HepG2 (cell line): ENCODE measurements around the gene STK11. TPM values are rescaled to one million over a fixed set of nuclear protein-coding genes. Genes with fewer than 3 reads are reported as not detected.
A peak's percentile ranks its signal among the peaks of the same experiment; 100 is the strongest.

Experiments
- CAMTA2 ChIP-seq: sonication (generic); formaldehyde crosslinking; IDR thresholded peaks from 2 replicates; pipeline ENCODE4 v1.4.0; 2020; ENCODE audit warnings: mild to moderate bottlenecking, missing genetic modification reagents, borderline replicate concordance
- HHEX ChIP-seq: IDR thresholded peaks from 2 replicates; pipeline ENCODE4 v1.6.1; 2016; ENCODE audit warnings: control low read depth
- MAFK ChIP-seq, 2 experiments: IDR thresholded peaks in 1 of 2; conservative IDR thresholded peaks in 1 of 2; 2 replicates each; pipeline ENCODE4 v1.6.1; 2011; ENCODE audit warnings: improper control_type of control experiment in 2 of 2, low read length in 2 of 2
- NCOA2 ChIP-seq: sonication (generic); formaldehyde crosslinking; IDR thresholded peaks from 2 replicates; pipeline ENCODE4 v1.8.0; 2022; ENCODE audit warnings: inconsistent platforms
- NFKB2 ChIP-seq: sonication (generic); formaldehyde crosslinking; IDR thresholded peaks from 2 replicates; pipeline ENCODE4 v1.4.0; 2020; ENCODE audit warnings: missing genetic modification reagents, borderline replicate concordance
- NFYC ChIP-seq: IDR thresholded peaks from 2 replicates; pipeline ENCODE4 v1.6.1; 2016; ENCODE audit warnings: missing genetic modification reagents, missing compliant biosample characterization
- NR3C1 ChIP-seq: sonication (generic); formaldehyde crosslinking; IDR thresholded peaks from 2 replicates; pipeline ENCODE4 v1.4.0; 2020; ENCODE audit warnings: missing genetic modification reagents
- ONECUT2 ChIP-seq: sonication (generic); formaldehyde crosslinking; IDR thresholded peaks from 2 replicates; pipeline ENCODE4 v1.4.0; 2020; ENCODE audit warnings: missing genetic modification reagents
- PCBP2 ChIP-seq: fragments of 200-400 bp; formaldehyde crosslinking; optimal IDR thresholded peaks from 2 replicates; pipeline ENCODE3; 2018; ENCODE audit warnings: low read length, low read depth; ENCODE audit not compliant: poor library complexity, severe bottlenecking
- PHB2 ChIP-seq: fragments of 450-650 bp; IDR thresholded peaks from 2 replicates; pipeline ENCODE4 v1.6.1; 2018; ENCODE audit not compliant: partially characterized antibody
- POGZ ChIP-seq: sonication (generic); formaldehyde crosslinking; IDR thresholded peaks from 2 replicates; pipeline ENCODE4 v1.4.0; 2020; ENCODE audit warnings: mild to moderate bottlenecking, missing genetic modification reagents
- RAD21 ChIP-seq: fragments of 450-650 bp; formaldehyde crosslinking; IDR thresholded peaks from 2 replicates; pipeline ENCODE4 v1.5.0; 2020; ENCODE audit warnings: mild to moderate bottlenecking
- RBM22 ChIP-seq: fragments of 200-400 bp; formaldehyde crosslinking; optimal IDR thresholded peaks from 2 replicates; pipeline ENCODE3; 2017; ENCODE audit warnings: mild to moderate bottlenecking, low read length, moderate library complexity
- SOX6 ChIP-seq, 2 experiments: fragments of 450-650 bp in 1 of 2; sonication (generic) in 1 of 2; formaldehyde crosslinking in 1 of 2; IDR thresholded peaks; 2 replicates each; pipeline versions ENCODE4 v1.4.0 to v1.6.1; 2017 to 2020; ENCODE audit warnings: antibody characterized with exemption in 1 of 2, mild to moderate bottlenecking in 1 of 2, missing genetic modification reagents in 1 of 2
- SP5 ChIP-seq: IDR thresholded peaks from 2 replicates; pipeline ENCODE4 v1.6.1; 2016; ENCODE audit warnings: low read depth, borderline replicate concordance
- SRF ChIP-seq: IDR thresholded peaks from 2 replicates; pipeline ENCODE4 v1.6.1; 2011; ENCODE audit warnings: mild to moderate bottlenecking, low read depth, low read length, moderate library complexity
- TBX2 ChIP-seq: sonication (generic); formaldehyde crosslinking; IDR thresholded peaks from 2 replicates; pipeline ENCODE4 v1.5.0; 2020; ENCODE audit warnings: missing genetic modification reagents, mild to moderate bottlenecking, borderline replicate concordance
- ZC3H4 ChIP-seq: sonication (generic); formaldehyde crosslinking; IDR thresholded peaks from 2 replicates; pipeline ENCODE4 v1.4.0; 2020; ENCODE audit warnings: missing genetic modification reagents, borderline replicate concordance
- ZKSCAN5 ChIP-seq: sonication (generic); formaldehyde crosslinking; IDR thresholded peaks from 2 replicates; pipeline ENCODE4 v1.5.1; 2020; ENCODE audit warnings: mild to moderate bottlenecking, missing genetic modification reagents
- ZNF234 ChIP-seq: sonication (generic); formaldehyde crosslinking; conservative IDR thresholded peaks from 2 replicates; pipeline ENCODE4 v1.5.1; 2020; ENCODE audit warnings: mild to moderate bottlenecking, missing genetic modification reagents
- ZNF256 ChIP-seq: sonication (generic); formaldehyde crosslinking; conservative IDR thresholded peaks from 2 replicates; pipeline ENCODE4 v1.4.0; 2020; ENCODE audit warnings: missing genetic modification reagents
- ZNF263 ChIP-seq: sonication (generic); formaldehyde crosslinking; IDR thresholded peaks from 2 replicates; pipeline ENCODE4 v1.4.0; 2020; ENCODE audit warnings: missing genetic modification reagents
- polyA plus RNA-seq, 8 experiments: library from polyadenylated mRNA; depleted of rRNA in 3 of 8; stranded (reverse) in 7 of 8; unstranded in 1 of 8; fragments of >200 nt; fragmentation: Illumina TruSeq in 4 of 8; extraction: Trizol in 4 of 8; gene quantifications; 2 replicates each; pipeline versions ENCODE4 v1.2.1 to v1.2.3, GENCODE V29; 2011 to 2016; ENCODE audit warnings: low read depth in 4 of 8, missing spikeins in 1 of 8, mixed read lengths in 1 of 8; ENCODE audit not compliant: insufficient read depth in 1 of 8
- total RNA-seq, 5 experiments: library from RNA; depleted of rRNA; stranded (reverse); fragments of >200 nt; fragmentation: Illumina TruSeq; extraction: Trizol; gene quantifications; 2 replicates each; pipeline ENCODE4 v1.2.3, GENCODE V29; 2016; ENCODE audit warnings: low read depth in 1 of 5
- TF ChIP-seq, protein P1 (sequence below): sonication (generic); formaldehyde crosslinking; IDR thresholded peaks from 2 replicates; pipeline ENCODE4; 2020; ENCODE audit warnings: missing genetic modification reagents, mild to moderate bottlenecking, borderline replicate concordance
- TF ChIP-seq, protein P2 (sequence below): sonication (generic); formaldehyde crosslinking; IDR thresholded peaks from 2 replicates; pipeline ENCODE4 v1.5.1; 2020; ENCODE audit warnings: missing genetic modification reagents, mild to moderate bottlenecking, borderline replicate concordance
- TF ChIP-seq, protein P3 (sequence below): sonication (generic); formaldehyde crosslinking; IDR thresholded peaks from 2 replicates; pipeline ENCODE4 v1.4.0; 2020; ENCODE audit warnings: missing genetic modification reagents

Gene STK11
- total and polyA plus RNA-seq, 2 of the 13 experiments (the other 11 are each of a cell fraction or from before 2014, with no cell fraction given): 27.5 to 43.6 TPM

DNA sequence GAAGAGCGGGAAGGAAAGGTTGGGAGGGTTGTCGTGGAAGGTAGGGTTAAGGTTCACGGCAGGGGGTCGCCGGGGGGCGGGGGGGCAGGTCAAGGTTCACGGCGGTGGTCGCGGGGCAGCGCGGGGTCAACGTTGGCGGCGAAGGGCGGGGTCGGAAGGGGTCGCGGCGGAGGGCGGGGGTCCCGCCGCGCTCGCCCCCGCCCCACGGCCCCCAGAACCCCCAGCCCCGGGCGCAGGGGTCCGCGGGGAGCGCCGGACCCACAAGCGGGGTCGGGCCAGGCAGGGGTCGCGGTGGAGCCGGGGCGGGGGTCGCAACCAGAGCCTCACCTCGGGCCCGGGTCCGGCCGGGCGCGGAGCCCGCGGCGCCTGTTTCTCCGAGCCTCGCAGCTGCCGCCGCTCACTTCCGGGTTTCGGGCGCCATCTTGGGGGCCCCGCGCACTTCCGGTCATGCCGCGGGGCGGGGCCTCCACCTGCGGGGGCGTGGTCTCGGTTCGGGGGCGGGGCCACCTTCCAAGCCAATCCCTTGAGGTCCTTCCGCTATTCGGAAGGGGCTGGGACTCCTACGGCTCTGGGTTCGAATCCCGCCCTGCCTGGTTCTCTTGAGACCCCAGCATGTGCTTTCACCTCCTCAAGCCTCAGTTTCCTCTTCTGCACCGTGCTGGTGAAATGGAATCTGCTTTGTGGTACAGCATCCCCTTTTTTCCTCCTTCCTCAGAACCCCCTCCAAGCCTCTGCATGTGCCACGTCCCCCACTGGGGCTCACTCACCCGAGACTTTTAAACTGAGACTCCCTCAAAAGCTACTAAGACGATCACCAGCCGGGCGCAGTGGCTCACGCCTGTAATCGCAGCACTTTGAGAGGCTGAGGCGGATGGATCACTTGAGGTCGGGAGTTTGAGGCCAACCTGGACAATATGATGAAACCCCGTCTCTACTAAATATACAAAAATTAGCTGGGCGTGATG, 31.5 kb upstream of the STK11 start, which contains the start of gene SBNO2 (continued):
- no peak for TF ChIP-seq PHB2
- TF ChIP-seq ZNF263 (CRISPR knock-in tag): no peak
- TF ChIP-seq CAMTA2: 0 out of 2 replicates have a peak, but pooled peaks have one; percentile 55
- no peak for TF ChIP-seq PCBP2
- TF ChIP-seq NR3C1: no peak
- TF ChIP-seq, protein P1, sequence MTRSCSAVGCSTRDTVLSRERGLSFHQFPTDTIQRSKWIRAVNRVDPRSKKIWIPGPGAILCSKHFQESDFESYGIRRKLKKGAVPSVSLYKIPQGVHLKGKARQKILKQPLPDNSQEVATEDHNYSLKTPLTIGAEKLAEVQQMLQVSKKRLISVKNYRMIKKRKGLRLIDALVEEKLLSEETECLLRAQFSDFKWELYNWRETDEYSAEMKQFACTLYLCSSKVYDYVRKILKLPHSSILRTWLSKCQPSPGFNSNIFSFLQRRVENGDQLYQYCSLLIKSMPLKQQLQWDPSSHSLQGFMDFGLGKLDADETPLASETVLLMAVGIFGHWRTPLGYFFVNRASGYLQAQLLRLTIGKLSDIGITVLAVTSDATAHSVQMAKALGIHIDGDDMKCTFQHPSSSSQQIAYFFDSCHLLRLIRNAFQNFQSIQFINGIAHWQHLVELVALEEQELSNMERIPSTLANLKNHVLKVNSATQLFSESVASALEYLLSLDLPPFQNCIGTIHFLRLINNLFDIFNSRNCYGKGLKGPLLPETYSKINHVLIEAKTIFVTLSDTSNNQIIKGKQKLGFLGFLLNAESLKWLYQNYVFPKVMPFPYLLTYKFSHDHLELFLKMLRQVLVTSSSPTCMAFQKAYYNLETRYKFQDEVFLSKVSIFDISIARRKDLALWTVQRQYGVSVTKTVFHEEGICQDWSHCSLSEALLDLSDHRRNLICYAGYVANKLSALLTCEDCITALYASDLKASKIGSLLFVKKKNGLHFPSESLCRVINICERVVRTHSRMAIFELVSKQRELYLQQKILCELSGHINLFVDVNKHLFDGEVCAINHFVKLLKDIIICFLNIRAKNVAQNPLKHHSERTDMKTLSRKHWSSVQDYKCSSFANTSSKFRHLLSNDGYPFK (CRISPR knock-in tag): no peak
- TF ChIP-seq ZNF234 (CRISPR knock-in tag): no peak
- no peak for TF ChIP-seq MAFK (conservative IDR thresholded peaks at IDR 0.05 in 1 of 2, IDR thresholded peaks at IDR 0.05 in 1 of 2; ENCODE audit: low read length in 2 of 2)
- TF ChIP-seq TBX2: peak; percentile 46; the same call in 1 of the 2 replicates
- no peak for TF ChIP-seq NCOA2 (CRISPR knock-in tag)
- TF ChIP-seq HHEX (CRISPR knock-in tag): no peak
- TF ChIP-seq ONECUT2 (CRISPR knock-in tag): no peak
- no peak for TF ChIP-seq ZNF256 (CRISPR knock-in tag)
- no peak for TF ChIP-seq NFYC (CRISPR knock-in tag)
- no peak for TF ChIP-seq SOX6 (IDR thresholded peaks at IDR 0.05)
- TF ChIP-seq SOX6 (CRISPR knock-in tag; IDR thresholded peaks at IDR 0.05): 0 out of 2 replicates have a peak, but pooled peaks have one; percentile 12
- TF ChIP-seq ZKSCAN5: no peak
- peak; percentile 71; the same call in 1 of the 2 replicates for TF ChIP-seq POGZ (CRISPR knock-in tag)
- no peak for TF ChIP-seq NFKB2 (CRISPR knock-in tag)
- TF ChIP-seq, protein P2, sequence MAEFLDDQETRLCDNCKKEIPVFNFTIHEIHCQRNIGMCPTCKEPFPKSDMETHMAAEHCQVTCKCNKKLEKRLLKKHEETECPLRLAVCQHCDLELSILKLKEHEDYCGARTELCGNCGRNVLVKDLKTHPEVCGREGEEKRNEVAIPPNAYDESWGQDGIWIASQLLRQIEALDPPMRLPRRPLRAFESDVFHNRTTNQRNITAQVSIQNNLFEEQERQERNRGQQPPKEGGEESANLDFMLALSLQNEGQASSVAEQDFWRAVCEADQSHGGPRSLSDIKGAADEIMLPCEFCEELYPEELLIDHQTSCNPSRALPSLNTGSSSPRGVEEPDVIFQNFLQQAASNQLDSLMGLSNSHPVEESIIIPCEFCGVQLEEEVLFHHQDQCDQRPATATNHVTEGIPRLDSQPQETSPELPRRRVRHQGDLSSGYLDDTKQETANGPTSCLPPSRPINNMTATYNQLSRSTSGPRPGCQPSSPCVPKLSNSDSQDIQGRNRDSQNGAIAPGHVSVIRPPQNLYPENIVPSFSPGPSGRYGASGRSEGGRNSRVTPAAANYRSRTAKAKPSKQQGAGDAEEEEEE (CRISPR knock-in tag): no peak
- TF ChIP-seq, protein P3, sequence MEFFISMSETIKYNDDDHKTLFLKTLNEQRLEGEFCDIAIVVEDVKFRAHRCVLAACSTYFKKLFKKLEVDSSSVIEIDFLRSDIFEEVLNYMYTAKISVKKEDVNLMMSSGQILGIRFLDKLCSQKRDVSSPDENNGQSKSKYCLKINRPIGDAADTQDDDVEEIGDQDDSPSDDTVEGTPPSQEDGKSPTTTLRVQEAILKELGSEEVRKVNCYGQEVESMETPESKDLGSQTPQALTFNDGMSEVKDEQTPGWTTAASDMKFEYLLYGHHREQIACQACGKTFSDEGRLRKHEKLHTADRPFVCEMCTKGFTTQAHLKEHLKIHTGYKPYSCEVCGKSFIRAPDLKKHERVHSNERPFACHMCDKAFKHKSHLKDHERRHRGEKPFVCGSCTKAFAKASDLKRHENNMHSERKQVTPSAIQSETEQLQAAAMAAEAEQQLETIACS: no peak
- TF ChIP-seq SP5 (CRISPR knock-in tag): no peak
- no peak for TF ChIP-seq RBM22
- TF ChIP-seq RAD21: no peak
- TF ChIP-seq ZC3H4 (CRISPR knock-in tag): no peak
- no peak for TF ChIP-seq SRF
